ENCODE measurements around the gene S100G.

- TF ChIP-seq CTCF (IDR thresholded peaks at IDR 0.05) (no peak), POLR2A (IDR thresholded peaks at IDR 0.05) (no peak)
Measured at GRCh38 chrX:16617382-16617781, 32.6 kb upstream of the S100G start.
